Activated naive CD4-positive, alpha-beta T cell (primary cell): ENCODE data around the gene RPS6KA4.

ENCODE experiments used
- DNase-seq, 4 experiments: peaks; one replicate each; lab custom pipeline; 2025; lab: John Stamatoyannopoulos, UW

Gene RPS6KA4

GRCh38 chr11:64366751-64367150, 7.8 kb downstream of the RPS6KA4 start:
- no peak for DNase-seq

- DNase-seq, result no peak
These were observed 9.1 kb downstream of the RPS6KA4 start for GRCh38 chr11:64367931-64368672.

GRCh38 chr11:64368673-64369074, 9.7 kb downstream of the RPS6KA4 start:
- DNase-seq, result no peak

GRCh38 chr11:64369440-64370421, 10.8 kb downstream of the RPS6KA4 start:
- no peak for DNase-seq

- no peak for DNase-seq
These were observed 12.2 kb downstream of the RPS6KA4 start for GRCh38 chr11:64371201-64371600.

- no peak for DNase-seq
These were observed 13.1 kb downstream of the RPS6KA4 start for GRCh38 chr11:64372021-64372420.

GRCh38 chr11:64372802-64373597, 14.0 kb downstream of the RPS6KA4 start:
- DNase-seq, result no peak

- no peak for DNase-seq
These were observed 14.6 kb downstream of the RPS6KA4 start for GRCh38 chr11:64373598-64373974.

- DNase-seq, result no peak
These were observed 17.1 kb downstream of the RPS6KA4 start for GRCh38 chr11:64376071-64376470.

- no peak for DNase-seq
These were observed 19.4 kb downstream of the RPS6KA4 start for GRCh38 chr11:64378335-64378880.

- DNase-seq, result no peak
These were observed 20.2 kb downstream of the RPS6KA4 start for GRCh38 chr11:64379160-64379559.

- DNase-seq, result no peak
These were observed 21.1 kb downstream of the RPS6KA4 start for GRCh38 chr11:64379817-64380709.

- DNase-seq, result no peak
These were observed 22.4 kb downstream of the RPS6KA4 start for GRCh38 chr11:64381350-64381749.

GRCh38 chr11:64382047-64382446, 23.1 kb downstream of the RPS6KA4 start:
- DNase-seq, result no peak

GRCh38 chr11:64382586-64382985, 23.6 kb downstream of the RPS6KA4 start:
- no peak for DNase-seq

GRCh38 chr11:64383580-64383979, 24.6 kb downstream of the RPS6KA4 start:
- no peak for DNase-seq

GRCh38 chr11:64384028-64384737, 25.2 kb downstream of the RPS6KA4 start:
- no peak for DNase-seq

- no peak for DNase-seq
These were observed 26.3 kb downstream of the RPS6KA4 start for GRCh38 chr11:64384981-64385944.
